Naive thymus-derived CD4-positive, alpha-beta T cell (primary cell): ENCODE results near the gene PLOD2. TPM values are rescaled to one million over a fixed set of nuclear protein-coding genes. Genes with fewer than 3 reads are reported as not detected.

Source experiments
- ATAC-seq: fragments of 150-1000 bp; cut with Tn5 transposase; 2 replicates; pipeline ENCODE4 v1.10.0; 2021; ENCODE audit warnings: mild to moderate bottlenecking, moderate library complexity
- CTCF ChIA-PET: fragments of 350-600 bp; sonication (Branson Sonifier 250); formaldehyde crosslinking; loops from one replicate; lab custom pipeline; 2021; ENCODE audit warnings: antibody characterized with exemption; lab: Charles Lee
- POLR2A ChIA-PET: fragments of 350-600 bp; sonication (Branson Sonifier 250); formaldehyde crosslinking; loops from one replicate; lab custom pipeline; 2021; ENCODE audit warnings: antibody characterized with exemption, inconsistent platforms; lab: Charles Lee
- DNase-seq, 9 donors: peaks; one replicate each; pipeline versions ENCODE4 v3.0.0 to v3.0.0-alpha.2; 2020 to 2022; ENCODE audit warnings: mixed read lengths in 1 of 9
- H3K27ac ChIP-seq: one replicate; pipeline ENCODE4 v1.7.0; 2013; ENCODE audit warnings: mild to moderate bottlenecking, low read depth, low read length, moderate library complexity
- H3K27me3 ChIP-seq, 2 donors: one replicate each; pipeline ENCODE4 v1.7.0; 2013; ENCODE audit warnings: low read length in 2 of 2, mild to moderate bottlenecking in 2 of 2, moderate library complexity in 2 of 2; ENCODE audit not compliant: control insufficient read depth in 2 of 2, insufficient read depth in 2 of 2
- H3K36me3 ChIP-seq, 3 experiments: 1 replicate in 2 of 3; 2 replicates in 1 of 3; pipeline ENCODE4 v1.7.0; 2013; ENCODE audit warnings: low read length in 3 of 3, mild to moderate bottlenecking in 3 of 3, moderate library complexity in 1 of 3; ENCODE audit not compliant: insufficient read depth in 3 of 3, control insufficient read depth in 2 of 3
- H3K4me1 ChIP-seq, 2 donors: one replicate each; pipeline ENCODE4 v1.7.0; 2013; ENCODE audit warnings: low read length in 2 of 2, mild to moderate bottlenecking in 2 of 2, moderate library complexity in 1 of 2; ENCODE audit not compliant: control insufficient read depth in 2 of 2, insufficient read depth in 2 of 2
- H3K4me3 ChIP-seq: 2 replicates; pipeline ENCODE4 v1.7.0; 2013; ENCODE audit warnings: mild to moderate bottlenecking, low read length
- H3K9me3 ChIP-seq, 3 experiments: 1 replicate in 2 of 3; 2 replicates in 1 of 3; pipeline ENCODE4 v1.7.0; 2013; ENCODE audit warnings: low read length in 3 of 3; ENCODE audit not compliant: control insufficient read depth in 2 of 3
- H3K27ac Mint-ChIP-seq, 9 donors: one replicate each; pipeline ENCODE4 v1.8.0; 2020 to 2022; ENCODE audit warnings: mixed read lengths in 9 of 9, mild to moderate bottlenecking in 8 of 9, moderate library complexity in 5 of 9, inconsistent platforms in 2 of 9
- H3K27me3 Mint-ChIP-seq, 5 donors: one replicate each; pipeline ENCODE4 v1.8.0; 2021 to 2022; ENCODE audit warnings: mixed read lengths in 5 of 5, mild to moderate bottlenecking in 1 of 5
- H3K36me3 Mint-ChIP-seq, 5 donors: one replicate each; pipeline ENCODE4 v1.8.0; 2020 to 2022; ENCODE audit warnings: mixed read lengths in 5 of 5, mild to moderate bottlenecking in 3 of 5, inconsistent platforms in 1 of 5
- H3K4me1 Mint-ChIP-seq, 7 donors: one replicate each; pipeline ENCODE4 v1.8.0; 2020 to 2022; ENCODE audit warnings: mixed read lengths in 7 of 7, mild to moderate bottlenecking in 3 of 7, inconsistent platforms in 1 of 7
- H3K4me3 Mint-ChIP-seq, 10 donors: one replicate each; pipeline ENCODE4 v1.8.0; 2020 to 2022; ENCODE audit warnings: mild to moderate bottlenecking in 10 of 10, mixed read lengths in 10 of 10, moderate library complexity in 6 of 10, inconsistent platforms in 2 of 10
- H3K9me3 Mint-ChIP-seq, 11 donors: one replicate each; pipeline ENCODE4 v1.8.0; 2020 to 2022; ENCODE audit warnings: mixed read lengths in 11 of 11, mild to moderate bottlenecking in 4 of 11, inconsistent platforms in 1 of 11, moderate library complexity in 1 of 11
- intact Hi-C, 2 donors: fragments of 100-400 bp; cut with micrococcal nuclease; formaldehyde crosslinking; loops; one replicate each; pipeline ENCODE4 v1.15.1; 2023
- polyA plus RNA-seq, 2 donors: library from polyadenylated mRNA; unstranded; fragments of 300-500 nt; fragmentation: Illumina TruSeq; gene quantifications; one replicate each; pipeline ENCODE4 v1.2.3, GENCODE V29; 2021
- total RNA-seq, 6 experiments: library from RNA in 5 of 6; stranded (reverse) in 5 of 6; gene quantifications; 1 replicate in 5 of 6; 2 replicates in 1 of 6; pipeline ENCODE4 v1.2.3 and lab custom pipeline; 2021 to 2026

Gene PLOD2
- total and polyA plus RNA-seq, 7 experiments from 2014 or later = 0.34 to 1.4 TPM; not detected in 5

DNA sequence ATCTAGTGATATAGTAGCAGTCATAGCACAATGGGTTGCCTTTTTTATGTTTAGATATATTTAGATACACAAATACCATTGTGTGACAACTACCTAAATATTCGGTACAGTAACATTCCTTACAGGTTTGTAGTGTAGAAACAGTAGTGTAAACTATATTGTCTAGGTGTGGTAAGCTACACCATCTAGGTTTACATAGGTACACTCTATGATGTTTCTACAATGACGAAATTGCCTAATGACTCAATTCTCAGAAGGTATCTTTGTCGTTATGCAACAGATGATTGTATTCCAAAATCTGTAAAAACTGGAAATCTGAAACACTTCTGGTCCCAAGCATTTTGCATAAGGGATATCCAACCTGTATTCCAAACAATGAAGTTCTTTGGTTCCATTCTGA is 24.3 kb downstream of the PLOD2 start:
- Mint-ChIP-seq H3K36me3 (no peaks in the 10 kb centered on the region), H3K27me3 (peaks cover 0 to 5% (median 0%) of the 10 kb centered on the region in 5 donors), H3K9me3 (no peaks in the 10 kb centered on the region), H3K4me3 (no peak overlapping the region), H3K4me1 (no peaks in the 10 kb centered on the region), H3K27ac (no peak overlapping the region)
- Histone ChIP-seq H3K4me3 (no peak overlapping the region), H3K4me1 (no peaks in the 10 kb centered on the region), H3K36me3 (no peaks in the 10 kb centered on the region), H3K27me3 (no peaks in the 10 kb centered on the region), H3K27ac (no peak overlapping the region), H3K9me3 (no peaks in the 10 kb centered on the region)
- POLR2A ChIA-PET = no interaction called here
- CTCF ChIA-PET = no interaction called here
- no peak for DNase-seq
- ATAC-seq = no peak
- intact Hi-C loops = no loop called here

DNA sequence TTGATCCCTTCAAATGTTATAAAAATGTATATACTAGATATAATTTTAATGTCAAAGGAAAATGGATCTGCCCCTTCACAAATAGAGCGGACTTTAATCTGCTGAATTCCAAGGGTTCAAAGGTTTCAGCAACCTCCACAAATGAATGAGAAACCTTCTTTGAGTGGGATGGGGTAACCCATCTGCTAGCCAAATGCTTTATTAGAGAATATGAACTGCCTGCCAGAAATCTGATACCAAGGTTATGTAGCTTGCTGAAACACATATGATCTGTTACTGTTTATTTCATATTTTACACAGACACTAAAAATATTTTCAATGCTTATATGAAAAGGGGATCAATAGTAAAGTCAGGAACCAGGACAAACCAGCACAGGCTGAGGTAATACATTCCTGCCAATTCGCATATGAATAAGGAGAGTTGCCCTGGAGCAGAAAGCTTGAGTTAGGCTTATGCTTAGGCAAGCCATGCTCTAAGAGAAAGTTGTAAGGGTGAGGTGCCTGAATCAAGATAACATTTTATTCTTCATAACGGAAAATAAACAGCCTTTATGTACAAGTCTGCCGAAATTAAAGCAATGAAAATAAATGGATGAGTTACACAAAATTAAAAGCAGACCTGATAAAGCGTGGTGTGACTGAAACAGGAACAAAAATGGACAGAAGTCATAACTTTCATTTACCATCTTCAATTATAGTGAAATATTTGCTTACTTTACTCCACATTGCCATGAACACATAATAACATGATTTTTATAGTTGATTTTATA is 26.5 kb downstream of the PLOD2 start:
- no peaks in the 10 kb centered on the region for H3K27me3 ChIP-seq
- ChIA-PET CTCF (interaction anchor here (0.6 kb wide), 1 partner anchor 39 kb away, joined by 3 read pairs; no protein-coding TSS in a partner anchor), POLR2A (no interaction called here)
- Mint-ChIP-seq H3K4me1 (no peaks in the 10 kb centered on the region), H3K9me3 (peaks cover 0 to 2% (median 0%) of the 10 kb centered on the region in 11 donors), H3K4me3 (no peak overlapping the region), H3K27me3 (no peaks in the 10 kb centered on the region), H3K36me3 (no peaks in the 10 kb centered on the region), H3K27ac (no peak overlapping the region)
- ATAC-seq (no peak), DNase-seq (no peak)
- no peaks in the 10 kb centered on the region for H3K4me1 ChIP-seq
- no peaks in the 10 kb centered on the region for H3K9me3 ChIP-seq
- no peak overlapping the region for H3K27ac ChIP-seq
- H3K36me3 ChIP-seq = no peaks in the 10 kb centered on the region
- no peak overlapping the region for H3K4me3 ChIP-seq
- intact Hi-C loops = no loop called here

DNA sequence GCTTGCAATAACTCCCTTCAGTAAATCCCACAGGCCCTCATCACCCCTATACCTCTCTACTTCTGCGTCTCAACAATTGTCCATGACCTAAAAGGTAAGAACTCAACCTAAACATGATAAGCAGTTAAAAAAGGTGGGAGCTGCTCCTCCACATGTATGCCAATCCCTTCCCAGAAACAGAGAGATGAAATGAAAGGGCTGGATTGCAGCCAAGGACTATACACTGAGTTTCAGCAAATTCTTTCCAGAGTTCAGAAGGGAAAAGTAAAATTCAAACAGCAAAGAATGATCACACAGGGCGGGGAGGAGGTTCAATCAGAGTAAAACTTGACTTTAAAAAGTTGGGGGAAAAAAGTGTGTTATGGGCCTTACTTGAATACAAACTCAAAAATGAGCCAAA is 27.5 kb downstream of the PLOD2 start:
- no peak overlapping the region for H3K4me3 Mint-ChIP-seq
- no peaks in the 10 kb centered on the region for H3K36me3 Mint-ChIP-seq
- H3K4me1 ChIP-seq = no peaks in the 10 kb centered on the region
- ChIA-PET POLR2A (no interaction called here), CTCF (interaction anchor here (0.6 kb wide), 1 partner anchor 38 kb away, joined by 3 read pairs; no protein-coding TSS in a partner anchor)
- ATAC-seq = no peak
- H3K27me3 ChIP-seq = no peaks in the 10 kb centered on the region
- no peaks in the 10 kb centered on the region for H3K9me3 ChIP-seq
- peaks cover 0 to 2% (median 0%) of the 10 kb centered on the region in 11 donors for H3K9me3 Mint-ChIP-seq
- H3K4me3 ChIP-seq = no peak overlapping the region
- no peaks in the 10 kb centered on the region for H3K4me1 Mint-ChIP-seq
- intact Hi-C loops = no loop called here
- no peaks in the 10 kb centered on the region for H3K36me3 ChIP-seq
- no peaks in the 10 kb centered on the region for H3K27me3 Mint-ChIP-seq
- H3K27ac ChIP-seq = no peak overlapping the region
- DNase-seq = no peak
- H3K27ac Mint-ChIP-seq = no peak overlapping the region

DNA sequence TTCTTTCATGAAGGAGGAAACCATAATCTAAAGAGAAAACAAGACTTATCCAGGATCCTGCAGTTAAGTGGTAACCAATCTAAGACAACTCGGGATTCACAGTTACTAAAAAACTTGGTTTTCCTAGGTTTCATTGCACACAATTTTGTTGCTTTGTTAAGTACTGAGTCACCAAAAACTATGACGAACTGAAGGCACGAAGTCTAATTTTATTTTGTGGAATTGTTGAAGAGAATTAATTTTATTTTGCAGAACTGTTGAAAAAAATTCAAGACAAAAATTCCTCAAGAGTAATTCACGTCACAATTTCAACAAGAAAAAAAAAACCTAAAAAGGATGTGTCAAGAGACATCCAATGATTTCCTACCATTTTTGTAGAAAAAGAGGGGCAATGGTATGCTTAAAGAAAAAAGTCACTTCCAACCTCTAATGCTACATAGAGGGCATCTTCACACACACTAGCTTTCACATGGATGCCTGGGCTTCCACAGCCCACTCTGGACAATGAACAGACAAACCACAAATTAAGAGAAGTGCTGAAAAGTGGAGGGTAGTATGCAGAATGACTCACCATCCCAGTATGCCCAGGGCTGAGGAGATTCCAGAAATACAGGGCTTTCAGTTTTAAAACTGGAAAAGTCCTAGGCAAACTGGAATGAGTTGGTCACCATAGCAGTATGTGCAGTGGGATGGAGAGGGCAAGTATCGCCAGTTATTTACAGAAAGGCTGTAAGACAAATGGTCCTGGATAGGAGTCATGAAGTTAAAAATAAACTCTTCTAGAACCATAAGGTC is 29.2 kb downstream of the PLOD2 start:
- Histone ChIP-seq H3K4me3 (no peak overlapping the region), H3K27me3 (no peaks in the 10 kb centered on the region), H3K36me3 (no peaks in the 10 kb centered on the region), H3K9me3 (no peaks in the 10 kb centered on the region), H3K27ac (no peak overlapping the region), H3K4me1 (no peaks in the 10 kb centered on the region)
- no peak for DNase-seq
- ChIA-PET CTCF (no interaction called here), POLR2A (no interaction called here)
- H3K9me3 Mint-ChIP-seq = peaks cover 0 to 2% (median 0%) of the 10 kb centered on the region in 11 donors
- H3K4me3 Mint-ChIP-seq = no peak overlapping the region
- H3K4me1 Mint-ChIP-seq = no peaks in the 10 kb centered on the region
- no peak overlapping the region for H3K27ac Mint-ChIP-seq
- intact Hi-C loops = no loop called here
- H3K36me3 Mint-ChIP-seq = no peaks in the 10 kb centered on the region
- no peak for ATAC-seq
- H3K27me3 Mint-ChIP-seq = no peaks in the 10 kb centered on the region

DNA sequence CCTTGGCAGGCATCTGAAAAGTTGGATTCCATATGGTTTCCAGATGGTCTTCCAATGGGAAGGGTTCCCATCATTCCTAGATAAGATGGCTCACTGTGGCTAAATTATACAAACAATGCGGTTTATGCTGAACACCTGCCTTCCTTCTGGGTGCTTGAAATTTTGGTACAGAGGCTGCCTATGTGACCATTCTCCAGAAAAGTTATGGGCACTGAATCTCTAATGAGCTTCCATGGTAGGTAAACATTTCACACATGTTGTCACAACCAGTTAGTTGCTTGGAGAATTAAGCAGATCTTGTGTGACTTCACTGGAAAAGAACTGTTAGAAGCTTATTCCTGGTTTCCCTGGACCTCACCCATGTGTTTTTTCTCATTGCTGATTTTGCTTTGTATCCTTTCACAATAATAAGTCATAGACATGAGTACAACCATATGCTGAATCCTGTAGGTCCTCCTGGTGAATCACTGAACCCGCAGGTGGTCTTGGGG is 30.1 kb downstream of the PLOD2 start:
- intact Hi-C loops = no loop called here
- DNase-seq (no peak), ATAC-seq (no peak)
- H3K36me3 Mint-ChIP-seq = no peaks in the 10 kb centered on the region
- H3K4me1 Mint-ChIP-seq = no peaks in the 10 kb centered on the region
- H3K27ac Mint-ChIP-seq = no peak overlapping the region
- no peak overlapping the region for H3K4me3 ChIP-seq
- H3K9me3 Mint-ChIP-seq = peaks cover 0 to 2% (median 0%) of the 10 kb centered on the region in 11 donors
- no peaks in the 10 kb centered on the region for H3K9me3 ChIP-seq
- H3K27me3 ChIP-seq = no peaks in the 10 kb centered on the region
- H3K4me1 ChIP-seq = no peaks in the 10 kb centered on the region
- H3K27ac ChIP-seq = no peak overlapping the region
- CTCF ChIA-PET = no interaction called here
- no peaks in the 10 kb centered on the region for H3K36me3 ChIP-seq
- H3K4me3 Mint-ChIP-seq = no peak overlapping the region
- no peaks in the 10 kb centered on the region for H3K27me3 Mint-ChIP-seq
- POLR2A ChIA-PET = no interaction called here

DNA sequence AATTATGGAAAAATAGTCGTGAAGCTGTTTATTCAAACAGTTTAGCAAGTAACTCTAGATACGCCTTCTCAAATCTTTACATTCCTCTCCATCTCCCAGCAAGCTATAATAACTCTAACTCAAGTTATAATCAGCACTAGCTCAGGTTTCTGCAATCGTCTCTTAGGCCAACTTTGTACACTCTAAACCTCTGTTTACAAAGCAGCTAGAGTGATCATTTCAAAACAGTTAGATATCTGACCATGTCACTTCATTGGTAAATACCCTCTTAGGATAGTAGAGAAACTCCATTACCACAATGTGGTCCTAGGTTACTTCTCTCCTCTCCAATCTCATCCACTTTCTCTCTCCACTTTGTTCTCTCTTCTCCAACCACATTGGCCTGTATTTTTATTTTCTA is 31.2 kb downstream of the PLOD2 start:
- Histone ChIP-seq H3K4me3 (no peak overlapping the region), H3K4me1 (no peaks in the 10 kb centered on the region), H3K27me3 (no peaks in the 10 kb centered on the region), H3K9me3 (no peaks in the 10 kb centered on the region), H3K36me3 (no peaks in the 10 kb centered on the region), H3K27ac (no peak overlapping the region)
- ChIA-PET POLR2A (no interaction called here), CTCF (no interaction called here)
- Mint-ChIP-seq H3K4me1 (no peaks in the 10 kb centered on the region), H3K27ac (no peak overlapping the region), H3K27me3 (no peaks in the 10 kb centered on the region), H3K36me3 (no peaks in the 10 kb centered on the region), H3K9me3 (peaks cover 0 to 2% (median 0%) of the 10 kb centered on the region in 11 donors), H3K4me3 (no peak overlapping the region)
- ATAC-seq (no peak), DNase-seq (no peak)
- intact Hi-C loops = no loop called here
